Fibroblast of lung (primary cell): Measurements from ENCODE around the gene JMY. TPM values are rescaled to one million over a fixed set of nuclear protein-coding genes. Genes with fewer than 3 reads are reported as not detected.

ENCODE experiments used
- DNase-seq, 2 donors: peaks; one replicate each; pipeline versions ENCODE4 v3.0.0 to v3.0.0-alpha.2; 2010; ENCODE audit warnings: low read depth in 2 of 2
- H2AFZ ChIP-seq: 2 replicates; pipeline ENCODE4 v1.5.1; 2012; ENCODE audit warnings: low read length, control low read depth, inconsistent platforms
- H3K27ac ChIP-seq: 2 replicates; pipeline ENCODE4 v1.5.1; 2011; ENCODE audit warnings: low read length, control low read depth; ENCODE audit not compliant: insufficient read depth
- H3K27me3 ChIP-seq: 2 replicates; pipeline ENCODE4 v1.5.1; 2011; ENCODE audit warnings: mild to moderate bottlenecking, low read length; ENCODE audit not compliant: control insufficient read depth, insufficient read depth
- H3K36me3 ChIP-seq: 2 replicates; pipeline ENCODE4 v1.5.1; 2011; ENCODE audit warnings: low read length; ENCODE audit not compliant: control insufficient read depth, insufficient read depth
- H3K4me1 ChIP-seq: 2 replicates; pipeline ENCODE4 v1.5.1; 2011; ENCODE audit warnings: low read length; ENCODE audit not compliant: control insufficient read depth, insufficient read depth; ENCODE audit errors: extremely low read depth
- H3K4me2 ChIP-seq: 2 replicates; pipeline ENCODE4 v1.5.1; 2011; ENCODE audit warnings: low read length, control low read depth; ENCODE audit not compliant: insufficient read depth; ENCODE audit errors: extremely low read depth
- H3K4me3 ChIP-seq, 4 experiments: fragments of 200-600 bp in 1 of 4; sonication (generic) in 1 of 4; replicated peaks in 1 of 4; 2 replicates each; pipeline ENCODE4 v1.5.1; 2011 to 2016; ENCODE audit warnings: low read length in 4 of 4, low read depth in 3 of 4, mild to moderate bottlenecking in 3 of 4, control low read depth in 2 of 4, inconsistent platforms in 1 of 4, mixed read lengths in 1 of 4; ENCODE audit not compliant: insufficient read depth in 1 of 4; ENCODE audit errors: control extremely low read depth in 1 of 4
- H3K79me2 ChIP-seq: 2 replicates; pipeline ENCODE4 v1.5.1; 2012; ENCODE audit warnings: mild to moderate bottlenecking, low read length, inconsistent platforms; ENCODE audit not compliant: control insufficient read depth, insufficient read depth
- H3K9ac ChIP-seq: 2 replicates; pipeline ENCODE4 v1.5.1; 2011; ENCODE audit warnings: mild to moderate bottlenecking, low read length, control low read depth; ENCODE audit not compliant: insufficient read depth
- H3K9me3 ChIP-seq: 2 replicates; pipeline ENCODE4 v1.5.1; 2012; ENCODE audit warnings: low read depth, low read length; ENCODE audit not compliant: control insufficient read depth, insufficient read depth
- H4K20me1 ChIP-seq: 2 replicates; pipeline ENCODE4 v1.5.1; 2011; ENCODE audit warnings: low read length; ENCODE audit not compliant: control insufficient read depth, insufficient read depth; ENCODE audit errors: extremely low read depth
- CTCF ChIP-seq, 2 donors: IDR thresholded peaks in 1 of 2; conservative IDR thresholded peaks in 1 of 2; 1 replicate in 1 of 2; 2 replicates in 1 of 2; pipeline ENCODE4 v1.5.1; 2011 to 2012; ENCODE audit warnings: low read length in 2 of 2, control low read depth in 1 of 2, inconsistent platforms in 1 of 2, low read depth in 1 of 2, mild to moderate bottlenecking in 1 of 2
- EZH2 ChIP-seq: IDR thresholded peaks from 2 replicates; pipeline ENCODE4 v1.5.1; 2012; ENCODE audit warnings: low read length, control low read depth, mild to moderate bottlenecking; ENCODE audit errors: missing control alignments
- polyA plus RNA-seq, 2 donors: library from polyadenylated mRNA; depleted of rRNA in 1 of 2; stranded (reverse) in 1 of 2; unstranded in 1 of 2; fragments of >200 nt; gene quantifications; 2 replicates each; pipeline ENCODE4 v1.2.1, GENCODE V29; 2011 to 2012; ENCODE audit warnings: missing spikeins in 1 of 2
- total RNA-seq: library from RNA; depleted of rRNA; stranded (reverse); fragments of >200 nt; gene quantifications from 2 replicates; pipeline ENCODE4 v1.2.1, GENCODE V29; 2014

The JMY gene
- total and polyA plus RNA-seq, 2 donors (not counting 1 experiment from before 2014, with no cell fraction given), result 4.1 to 27.2 TPM

GRCh38 chr5:79205965-79206364 is 30.0 kb upstream of the JMY start:
- H4K20me1 ChIP-seq, result no peaks in the 10 kb centered on the region
- TF ChIP-seq CTCF (conservative IDR thresholded peaks at IDR 0.05 in 1 of 2, IDR thresholded peaks at IDR 0.05 in 1 of 2; ENCODE audit: low read depth in 1 of 2, low read length in 2 of 2) (no peak), EZH2 (no peak)
- H3K9ac ChIP-seq, result no peak overlapping the region
- H3K36me3 ChIP-seq, result no peaks in the 10 kb centered on the region
- H3K4me1 ChIP-seq, result no peaks in the 10 kb centered on the region
- H3K9me3 ChIP-seq, result no peaks in the 10 kb centered on the region
- H3K27me3 ChIP-seq, result no peaks in the 10 kb centered on the region
- no peak overlapping the region for H3K4me3 ChIP-seq
- H2AFZ ChIP-seq, result no peak overlapping the region
- no peak for DNase-seq
- no peaks in the 10 kb centered on the region for H3K79me2 ChIP-seq
- H3K4me2 ChIP-seq, result no peak overlapping the region
- no peak overlapping the region for H3K27ac ChIP-seq

GRCh38 chr5:79206541-79206940 is 29.4 kb upstream of the JMY start:
- H3K9ac ChIP-seq, result no peak overlapping the region
- H4K20me1 ChIP-seq, result no peaks in the 10 kb centered on the region
- H2AFZ ChIP-seq, result no peak overlapping the region
- H3K36me3 ChIP-seq, result no peaks in the 10 kb centered on the region
- no peaks in the 10 kb centered on the region for H3K27me3 ChIP-seq
- no peaks in the 10 kb centered on the region for H3K4me1 ChIP-seq
- H3K4me3 ChIP-seq, result no peak overlapping the region
- no peaks in the 10 kb centered on the region for H3K9me3 ChIP-seq
- TF ChIP-seq CTCF (conservative IDR thresholded peaks at IDR 0.05 in 1 of 2, IDR thresholded peaks at IDR 0.05 in 1 of 2; ENCODE audit: low read depth in 1 of 2, low read length in 2 of 2) (no peak), EZH2 (no peak)
- no peak overlapping the region for H3K4me2 ChIP-seq
- no peaks in the 10 kb centered on the region for H3K79me2 ChIP-seq
- H3K27ac ChIP-seq, result no peak overlapping the region
- no peak for DNase-seq

GRCh38 chr5:79209505-79209904 is 26.4 kb upstream of the JMY start:
- DNase-seq, result no peak
- H3K79me2 ChIP-seq, result no peaks in the 10 kb centered on the region
- H3K4me3 ChIP-seq, result no peak overlapping the region
- no peak overlapping the region for H3K9ac ChIP-seq
- H4K20me1 ChIP-seq, result no peaks in the 10 kb centered on the region
- H2AFZ ChIP-seq, result no peak overlapping the region
- H3K27me3 ChIP-seq, result no peaks in the 10 kb centered on the region
- H3K4me1 ChIP-seq, result no peaks in the 10 kb centered on the region
- no peak overlapping the region for H3K4me2 ChIP-seq
- no peak overlapping the region for H3K27ac ChIP-seq
- H3K36me3 ChIP-seq, result no peaks in the 10 kb centered on the region
- H3K9me3 ChIP-seq, result no peaks in the 10 kb centered on the region
- TF ChIP-seq EZH2 (no peak), CTCF (conservative IDR thresholded peaks at IDR 0.05 in 1 of 2, IDR thresholded peaks at IDR 0.05 in 1 of 2; ENCODE audit: low read depth in 1 of 2, low read length in 2 of 2) (no peak)
